ENCODE results near the gene SGTA. TPM values are rescaled to one million over a fixed set of nuclear protein-coding genes. Genes with fewer than 3 reads are reported as not detected.

Gene SGTA
- total and polyA plus RNA-seq, 2 of the 13 experiments (the other 11 are each of a cell fraction or from before 2014, with no cell fraction given) = 43.9 to 47.4 TPM

GRCh38 chr19:2811735-2812413, 28.8 kb upstream of the SGTA start (continued):
- TF ChIP-seq GLMP (CRISPR knock-in tag; IDR thresholded peaks at IDR 0.05; ENCODE audit: borderline replicate concordance) (no peak), ZNF557 (CRISPR knock-in tag; IDR thresholded peaks at IDR 0.05) (no peak), PRDM10 (CRISPR knock-in tag; IDR thresholded peaks at IDR 0.05; ENCODE audit: low read depth) (no peak), KAT2B (IDR thresholded peaks at IDR 0.05; ENCODE audit: borderline replicate concordance, low read depth, low read length) (no peak), EEA1 (CRISPR knock-in tag; IDR thresholded peaks at IDR 0.05; ENCODE audit: borderline replicate concordance) (no peak), FLYWCH1 (CRISPR knock-in tag; IDR thresholded peaks at IDR 0.05) (no peak), KLF9 (CRISPR knock-in tag; IDR thresholded peaks at IDR 0.05; ENCODE audit: low read depth) (no peak), IRX3 (CRISPR knock-in tag; IDR thresholded peaks at IDR 0.05; ENCODE audit: borderline replicate concordance, low read depth) (no peak), IKZF4 (CRISPR knock-in tag; IDR thresholded peaks at IDR 0.05; ENCODE audit: borderline replicate concordance, low read depth, not compliant biosample characterization) (no peak), FOXC1 (CRISPR knock-in tag; IDR thresholded peaks at IDR 0.05; ENCODE audit: borderline replicate concordance) (no peak), IRF2 (CRISPR knock-in tag; IDR thresholded peaks at IDR 0.05) (no peak), RBM39 (IDR thresholded peaks at IDR 0.05; ENCODE audit: low read depth, low read length, poor library complexity, severe bottlenecking) (no peak), ZBTB43 (CRISPR knock-in tag; conservative IDR thresholded peaks at IDR 0.05) (no peak), HMG20A (CRISPR knock-in tag; IDR thresholded peaks at IDR 0.05; ENCODE audit: borderline replicate concordance) (no peak)

Measured in HepG2 (cell line).